Stimulated activated CD8-positive, alpha-beta memory T cell treated with anti-CD3 and anti-CD28 coated beads, Interleukin-4, amount 100 ng/mL, for 1 hour (primary cell): ENCODE results near the gene PTX4.
"Not testable (repeated sequence)": the region's sequence is repeated elsewhere in the genome, so short reads cannot be mapped to it uniquely, and the experiment has no call there.

ENCODE experiments used
- DNase-seq, 2 donors: peaks; one replicate each; pipeline ENCODE4 v3.0.0-alpha.2; 2020; ENCODE audit warnings: low read depth in 2 of 2, low spot score in 1 of 2

PTX4 gene

GRCh38 chr16:1485847-1486496 lies 2.8 kb downstream of the PTX4 start:
- no peak for DNase-seq

DNA sequence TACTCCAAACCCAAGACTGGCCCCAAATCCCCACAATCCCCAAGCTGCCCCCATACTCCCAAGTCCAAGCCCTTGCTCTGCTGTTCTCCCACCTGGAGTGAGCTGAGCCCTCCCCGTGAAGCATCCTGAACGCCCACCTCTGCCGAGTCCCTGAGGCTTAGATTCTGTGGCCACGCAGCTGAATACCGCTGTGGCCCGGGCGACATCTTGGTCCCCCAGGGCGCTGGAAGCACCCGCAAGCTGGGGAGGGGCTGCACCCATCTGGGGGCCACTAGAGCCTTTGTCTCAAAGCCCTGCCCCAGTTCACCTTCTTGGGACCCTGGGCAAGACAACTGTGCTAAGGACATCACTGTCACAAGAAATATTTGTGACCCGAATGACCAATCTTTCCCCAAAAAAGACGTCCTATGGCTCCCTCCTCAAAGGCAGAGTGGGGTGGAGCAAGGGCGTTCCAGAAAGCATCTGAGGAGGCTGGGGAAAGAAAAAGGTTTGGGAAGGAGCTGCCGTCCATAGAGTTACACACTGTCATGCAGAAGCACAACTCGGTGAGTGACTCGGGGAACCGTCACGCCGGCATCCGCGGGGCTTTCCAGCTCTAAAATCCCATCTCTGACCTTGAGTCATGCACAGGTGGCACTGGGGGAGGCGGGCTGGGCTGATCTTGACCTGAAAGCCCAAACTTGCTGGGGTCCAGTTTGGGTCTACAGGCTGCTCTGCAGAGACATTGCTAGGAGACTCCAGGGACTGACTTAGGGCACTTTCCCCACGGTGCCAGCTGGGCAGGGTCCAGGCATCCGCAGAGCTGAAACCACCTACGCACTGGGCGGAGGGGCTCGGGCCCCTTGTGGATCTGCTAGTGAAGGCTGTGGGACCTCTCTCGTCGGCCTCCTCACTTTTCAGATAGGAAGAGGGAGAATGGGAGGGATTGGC lies 6.6 kb downstream of the PTX4 start:
- DNase-seq: no peak

- not testable (repeated sequence) for DNase-seq
Measured at GRCh38 chr16:1478937-1479336, 9.8 kb downstream of the PTX4 start.

- no peak for DNase-seq
Measured at GRCh38 chr16:1477033-1477432, 11.7 kb downstream of the PTX4 start.

- no peak for DNase-seq
Measured at GRCh38 chr16:1475552-1476114, 13.1 kb downstream of the PTX4 start.

GRCh38 chr16:1474796-1475551 lies 13.8 kb downstream of the PTX4 start, which contains the start of gene CLCN7:
CLCN7 (minus strand) TSS chr16:1475028; CDS start chr16:1474974, 54 bp downstream.
- DNase-seq: peak; percentile 68 to 70

GRCh38 chr16:1474082-1474795 lies 14.5 kb downstream of the PTX4 start:
- no peak for DNase-seq

DNA sequence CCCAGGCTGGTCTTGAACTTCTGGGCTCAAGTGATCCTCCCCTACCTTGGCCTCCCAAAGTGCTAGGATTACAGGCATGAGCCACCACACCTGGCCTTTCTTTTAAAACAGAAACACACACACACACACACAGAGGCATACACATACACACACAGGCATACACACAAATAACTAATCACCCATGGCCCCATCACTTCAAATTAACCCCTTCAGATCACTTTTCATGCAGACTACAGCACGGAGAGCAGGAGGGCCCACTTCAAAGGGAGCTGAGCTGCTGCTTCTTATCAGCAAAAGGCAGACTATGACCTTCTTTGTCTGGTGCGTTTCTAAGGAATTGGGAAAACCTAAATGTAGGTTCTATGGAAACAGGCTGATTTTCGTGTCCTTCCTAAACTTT lies 15.8 kb downstream of the PTX4 start:
- DNase-seq: no peak

DNA sequence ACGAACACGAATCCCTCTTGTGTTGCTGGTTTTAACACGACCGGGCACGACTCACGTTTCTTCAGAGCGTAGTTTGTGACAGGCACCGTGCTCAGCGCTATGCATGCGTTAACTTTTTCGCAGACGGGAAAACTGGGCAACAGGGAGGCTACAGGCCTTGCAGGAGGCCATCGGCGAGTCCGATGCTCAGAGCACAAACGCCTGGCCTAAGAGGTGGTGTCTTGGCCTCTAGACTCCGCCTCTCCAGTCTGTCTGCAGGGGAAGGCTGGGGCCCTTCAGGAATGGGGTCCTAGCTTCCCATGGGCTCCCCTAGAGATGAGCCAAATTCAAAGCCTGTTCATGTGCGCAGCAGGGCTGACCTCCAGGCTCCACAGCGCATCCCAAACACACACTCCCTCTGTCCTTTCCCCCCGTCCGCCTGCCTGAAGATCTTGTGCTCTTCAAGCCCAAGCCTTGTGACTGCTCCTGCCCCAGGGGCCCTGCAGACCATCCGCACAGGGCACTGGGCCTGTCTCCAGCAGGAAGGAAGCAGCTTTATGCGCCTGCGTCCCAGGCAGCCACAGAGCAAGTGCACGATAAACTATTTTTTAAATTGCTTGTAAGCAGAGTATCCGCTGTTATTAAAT lies 17.1 kb downstream of the PTX4 start:
- DNase-seq: no peak

DNA sequence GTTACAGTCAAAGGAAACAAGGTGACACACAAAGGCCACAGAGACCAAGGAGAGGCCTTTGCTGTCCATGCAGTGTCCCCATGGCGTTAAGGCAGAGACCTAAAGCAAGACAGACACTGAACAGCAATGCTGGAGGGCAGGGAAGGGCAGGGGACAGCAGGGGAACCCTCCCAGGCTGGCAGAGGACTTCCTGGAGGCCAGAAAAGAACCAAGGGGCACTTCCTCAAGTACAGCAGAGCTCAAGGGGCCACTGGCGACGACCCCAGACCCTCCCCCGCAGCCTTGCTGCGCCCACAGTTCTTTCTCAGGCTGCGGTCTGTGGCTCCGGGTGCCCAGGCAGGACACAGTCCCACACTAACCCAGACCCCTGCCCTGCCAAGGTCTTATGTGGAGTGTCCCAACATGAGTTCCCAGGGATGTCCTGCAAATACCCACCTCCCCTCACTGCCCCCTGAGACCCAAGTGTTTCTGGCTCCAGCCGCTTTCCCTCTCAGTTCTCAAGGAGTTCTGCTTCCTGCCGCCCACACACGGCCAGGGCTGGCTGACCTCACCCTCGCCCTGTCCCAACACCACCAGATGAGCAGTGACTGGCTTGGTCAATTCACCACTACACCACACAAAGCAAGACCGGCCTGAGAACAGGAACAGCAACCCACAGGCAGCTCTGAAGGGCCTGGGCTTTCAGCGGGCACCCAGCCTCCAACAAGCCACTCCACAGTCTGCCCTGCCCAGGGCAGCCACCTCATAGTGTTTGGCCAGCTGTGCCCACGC lies 18.1 kb downstream of the PTX4 start:
- no peak for DNase-seq

DNA sequence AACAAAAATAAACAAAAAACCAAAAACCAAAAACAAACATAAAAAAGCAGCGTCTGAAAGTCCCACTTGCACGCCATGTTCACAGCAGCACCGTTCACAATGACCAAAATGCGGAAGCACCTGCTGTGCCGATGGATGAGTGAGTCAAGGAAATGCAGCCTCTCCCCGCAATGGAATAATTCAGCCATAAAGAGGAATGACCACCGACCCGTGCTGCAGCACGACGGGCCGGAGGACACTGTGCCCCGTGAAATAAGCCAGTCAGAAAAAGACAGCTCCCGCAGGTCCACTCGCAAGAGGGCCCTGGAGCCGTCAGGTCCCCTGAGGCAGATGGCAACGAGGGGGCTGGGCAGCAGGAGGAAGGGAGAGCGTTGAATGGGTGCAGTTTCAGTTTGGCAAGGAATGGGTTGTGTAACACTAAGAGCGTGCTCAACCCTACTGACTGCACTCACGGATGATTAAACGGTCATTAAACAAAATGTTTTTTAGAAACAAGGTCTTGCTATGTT lies 19.0 kb downstream of the PTX4 start:
- no peak for DNase-seq

- not testable (repeated sequence) for DNase-seq
Measured at GRCh38 chr16:1469141-1469540, 19.6 kb downstream of the PTX4 start.

GRCh38 chr16:1468426-1468810 lies 20.3 kb downstream of the PTX4 start:
- DNase-seq: no peak

GRCh38 chr16:1466968-1467521 lies 21.7 kb downstream of the PTX4 start:
- DNase-seq: no peak

DNA sequence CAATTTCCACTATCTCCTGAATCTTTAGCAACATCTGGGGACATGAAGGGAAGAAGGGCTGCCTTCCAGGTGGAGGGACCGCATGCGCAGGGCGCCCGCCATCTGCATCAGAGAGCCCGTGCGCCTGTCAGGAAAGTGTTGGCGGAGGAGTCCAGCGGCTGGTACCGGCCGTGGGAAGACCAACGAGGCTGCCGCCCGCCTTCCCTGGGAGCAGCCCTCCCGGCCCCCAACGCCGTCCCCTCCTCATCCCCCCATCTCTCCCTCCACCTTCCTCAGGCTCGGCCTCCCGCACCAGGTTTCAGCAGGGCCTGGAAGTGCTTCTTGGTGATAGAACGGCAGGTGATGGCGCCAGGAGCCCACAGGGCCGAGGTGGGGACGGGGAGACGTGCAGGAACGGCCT lies 22.7 kb downstream of the PTX4 start:
- no peak for DNase-seq

DNA sequence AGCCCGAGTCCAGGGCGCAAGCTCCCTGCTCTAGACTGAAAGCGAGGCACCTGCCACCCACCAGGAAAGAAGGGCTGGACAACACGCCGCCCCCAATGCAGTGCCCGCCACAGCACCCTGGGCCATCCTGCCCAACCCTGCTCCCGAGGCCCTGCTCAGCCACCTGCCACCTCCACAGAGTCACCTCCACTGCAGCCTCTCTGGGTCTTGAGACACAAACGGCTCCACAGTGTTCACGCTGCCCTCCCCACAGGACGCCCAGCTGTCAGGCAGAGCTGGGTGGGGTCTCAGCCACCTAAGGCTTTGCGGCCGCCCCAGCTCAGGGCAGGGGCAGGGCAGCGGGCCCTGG lies 23.2 kb downstream of the PTX4 start:
- DNase-seq: no peak

DNA sequence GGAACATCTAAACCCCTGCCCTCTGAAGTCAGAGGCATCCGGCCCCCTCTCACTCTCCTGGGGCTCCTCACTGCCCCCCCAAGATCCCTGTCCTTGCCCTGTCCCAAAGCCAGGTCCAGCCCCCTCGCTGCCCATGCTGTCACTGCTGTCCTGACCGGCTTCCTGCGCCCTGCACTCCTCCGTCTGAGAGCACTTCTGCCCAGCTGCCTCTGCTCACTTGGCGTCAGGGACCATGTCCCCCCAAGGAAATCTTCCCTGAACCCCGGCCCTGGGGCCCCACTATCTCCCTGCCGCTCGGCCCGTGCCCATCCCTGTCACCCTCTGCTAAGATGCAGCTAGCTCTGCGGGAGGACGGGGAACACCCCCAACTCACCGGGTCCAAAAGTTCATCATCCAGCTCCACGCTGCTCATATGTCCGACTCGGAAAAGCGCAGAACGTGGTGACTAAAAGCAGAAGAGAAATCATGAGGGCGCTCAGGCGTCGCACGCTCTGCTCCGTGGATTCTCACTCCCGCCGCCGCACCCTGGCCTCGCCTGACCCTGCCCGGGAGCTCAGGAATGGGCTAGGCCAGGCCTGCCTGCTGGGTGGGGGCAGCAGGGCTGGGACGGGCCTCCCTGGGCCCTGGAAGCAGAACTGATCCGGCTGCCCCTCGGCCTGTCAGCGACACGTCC lies 23.7 kb downstream of the PTX4 start:
- no peak for DNase-seq

DNA sequence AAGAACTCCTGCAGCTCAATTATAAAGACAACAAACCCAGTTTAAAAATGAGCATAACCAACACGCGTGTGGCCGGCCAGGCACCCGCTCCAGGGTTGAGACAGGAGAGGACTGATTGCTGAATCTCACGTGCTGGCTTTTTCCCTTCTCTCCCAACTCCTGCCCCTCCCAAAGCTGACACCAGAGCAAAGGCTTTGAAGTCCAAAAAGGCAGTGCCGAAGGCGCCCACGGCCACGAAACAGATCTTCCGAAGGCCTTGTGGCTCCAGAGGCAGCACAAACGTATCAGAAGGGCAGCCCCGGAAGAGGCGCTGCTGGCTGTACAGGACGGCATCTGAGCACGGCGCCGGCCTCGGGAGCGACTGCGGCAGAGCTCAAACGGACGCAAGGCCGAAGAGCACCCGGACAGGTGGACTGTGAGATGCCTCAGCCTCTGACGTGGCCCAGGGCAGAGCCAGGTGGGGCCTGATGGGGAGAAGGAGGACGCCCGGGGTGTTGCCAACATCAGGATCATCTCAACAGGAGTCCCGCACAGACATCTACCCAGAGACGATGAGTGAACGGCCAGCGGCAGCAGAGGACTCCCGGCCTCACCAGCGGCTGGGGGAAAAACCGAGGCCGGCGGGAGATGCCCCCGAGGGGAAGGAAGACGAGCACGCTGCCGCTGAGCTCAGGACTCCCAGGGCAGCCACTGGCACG lies 24.4 kb downstream of the PTX4 start:
- no peak for DNase-seq
